ENCODE results near the gene IDH3G.

DNA sequence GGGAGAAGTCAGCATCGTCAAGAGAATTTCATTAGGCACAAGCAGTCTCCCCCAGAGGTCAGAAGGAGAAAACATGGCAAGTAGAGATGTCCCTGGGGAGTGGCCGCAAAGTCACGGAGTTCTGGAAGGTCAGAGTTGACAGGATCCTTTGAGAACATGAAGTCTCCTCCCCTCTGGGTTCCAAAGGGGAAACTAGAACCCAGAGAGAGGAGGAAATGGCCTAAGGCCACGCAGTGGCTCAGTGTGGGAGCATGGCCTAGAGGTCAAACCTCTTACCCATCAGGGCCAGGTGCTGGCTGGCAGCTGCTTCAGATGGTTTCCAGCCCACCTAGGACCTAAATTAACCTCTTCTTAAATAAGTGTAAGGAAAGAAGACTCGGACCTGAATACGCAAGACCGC, 884 bp downstream of the IDH3G start:
- TF ChIP-seq, protein P1, sequence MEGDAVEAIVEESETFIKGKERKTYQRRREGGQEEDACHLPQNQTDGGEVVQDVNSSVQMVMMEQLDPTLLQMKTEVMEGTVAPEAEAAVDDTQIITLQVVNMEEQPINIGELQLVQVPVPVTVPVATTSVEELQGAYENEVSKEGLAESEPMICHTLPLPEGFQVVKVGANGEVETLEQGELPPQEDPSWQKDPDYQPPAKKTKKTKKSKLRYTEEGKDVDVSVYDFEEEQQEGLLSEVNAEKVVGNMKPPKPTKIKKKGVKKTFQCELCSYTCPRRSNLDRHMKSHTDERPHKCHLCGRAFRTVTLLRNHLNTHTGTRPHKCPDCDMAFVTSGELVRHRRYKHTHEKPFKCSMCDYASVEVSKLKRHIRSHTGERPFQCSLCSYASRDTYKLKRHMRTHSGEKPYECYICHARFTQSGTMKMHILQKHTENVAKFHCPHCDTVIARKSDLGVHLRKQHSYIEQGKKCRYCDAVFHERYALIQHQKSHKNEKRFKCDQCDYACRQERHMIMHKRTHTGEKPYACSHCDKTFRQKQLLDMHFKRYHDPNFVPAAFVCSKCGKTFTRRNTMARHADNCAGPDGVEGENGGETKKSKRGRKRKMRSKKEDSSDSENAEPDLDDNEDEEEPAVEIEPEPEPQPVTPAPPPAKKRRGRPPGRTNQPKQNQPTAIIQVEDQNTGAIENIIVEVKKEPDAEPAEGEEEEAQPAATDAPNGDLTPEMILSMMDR (IDR thresholded peaks at IDR 0.05), result no peak
- TF ChIP-seq POLR2AphosphoS5 (IDR thresholded peaks at IDR 0.05), result no peak
- TF ChIP-seq EP300 (IDR thresholded peaks at IDR 0.05), result no peak
